Measurements from ENCODE around the gene TC2N. TPM values are rescaled to one million over a fixed set of nuclear protein-coding genes. Genes with fewer than 3 reads are reported as not detected.

TC2N gene
- total and polyA plus RNA-seq, 9 of the 15 experiments (the other 6 are each of a cell fraction or from before 2014, with no cell fraction given): 2.0 to 12.5 (median 7.3) TPM

- Histone ChIP-seq H3K4me1 (replicated peaks in 1 of 2; ENCODE audit: control insufficient read depth in 2 of 2, insufficient read depth in 2 of 2, low read length in 2 of 2) (no peaks in the 10 kb centered on the region), H3K4me2 (ENCODE audit: insufficient read depth, low read length) (no peak overlapping the region), H3K36me3 (ENCODE audit: control insufficient read depth, insufficient read depth, low read length) (no peaks in the 10 kb centered on the region), H3K27ac (ENCODE audit: extremely low read depth, low read depth, low read length) (no peak overlapping the region), H3K79me2 (ENCODE audit: control insufficient read depth, insufficient read depth, low read length) (no peaks in the 10 kb centered on the region), H3K27me3 (ENCODE audit: control insufficient read depth in 2 of 2, insufficient read depth in 2 of 2, low read length in 2 of 2) (no peaks in the 10 kb centered on the region), H3K4me3 (no peak overlapping the region), H3K9me1 (ENCODE audit: control insufficient read depth, insufficient read depth, low read length) (no peaks in the 10 kb centered on the region), H3K9ac (ENCODE audit: insufficient read depth in 1 of 2, low read depth in 2 of 2, low read length in 2 of 2) (no peak overlapping the region), H3K9me3 (replicated peaks; ENCODE audit: control insufficient read depth, insufficient read depth, low read depth, low read length) (no peaks in the 10 kb centered on the region), H2AFZ (ENCODE audit: low read depth, low read length) (no peak overlapping the region), H4K20me1 (replicated peaks; ENCODE audit: control insufficient read depth, insufficient read depth, low read length) (no peaks in the 10 kb centered on the region)
- ChIA-PET CTCF (ENCODE audit: low intra/inter-chr PET ratio) (no interaction called here), POLR2A (interaction anchor here (0.9 kb wide), 1 partner anchor 8 kb away, joined by 3 read pairs; no protein-coding TSS in a partner anchor)
- no TSS peak for BruUV-seq (replicated peaks)
- no peak for FAIRE-seq
- no peak for DNase-seq (ENCODE audit: extremely low read depth in 1 of 4, low spot score in 3 of 4)
- TF ChIP-seq POLR2A (conservative IDR thresholded peaks at IDR 0.05): no peak
- no peak for TF ChIP-seq ZNF165 (CRISPR knock-in tag; IDR thresholded peaks at IDR 0.05; ENCODE audit: borderline replicate concordance)
- TF ChIP-seq FOXJ3 (CRISPR knock-in tag; IDR thresholded peaks at IDR 0.05): no peak
- no peak for TF ChIP-seq DLX4 (CRISPR knock-in tag; IDR thresholded peaks at IDR 0.05)
- no peak for TF ChIP-seq KDM5B (IDR thresholded peaks at IDR 0.05; ENCODE audit: insufficient replicate concordance, low read depth, low read length)
- no peak for TF ChIP-seq ZNF140 (CRISPR knock-in tag; IDR thresholded peaks at IDR 0.05)
- TF ChIP-seq RERE (CRISPR knock-in tag; IDR thresholded peaks at IDR 0.05; ENCODE audit: borderline replicate concordance): no peak
- no peak for TF ChIP-seq ZNF232 (CRISPR knock-in tag; IDR thresholded peaks at IDR 0.05)
- TF ChIP-seq PRPF4 (IDR thresholded peaks at IDR 0.05; ENCODE audit: insufficient read depth, low read depth, low read length, poor library complexity, severe bottlenecking): no peak
- no peak for TF ChIP-seq SMARCA4 (IDR thresholded peaks at IDR 0.05)
- TF ChIP-seq KDM1A (IDR thresholded peaks at IDR 0.05): no peak
- TF ChIP-seq SIRT6 (IDR thresholded peaks at IDR 0.05; ENCODE audit: low read depth, low read length): no peak
- WGBS (ENCODE audit: insufficient coverage, low coverage, missing lambda C conversion rate): 21% methylated on average over 2 of the region's 2 CpGs
- no peak for ATAC-seq
- intact Hi-C loops (cut with micrococcal nuclease): no loop called here
- in situ Hi-C loops (cut with MboI): no loop called here
Observed at GRCh38 chr14:91801358-91801757, 66.0 kb downstream of the TC2N start.
